ENCODE measurements around the gene LTBP2. TPM values are rescaled to one million over a fixed set of nuclear protein-coding genes. Genes with fewer than 3 reads are reported as not detected.

Gene LTBP2
- total and polyA plus RNA-seq, 5 experiments from 2014 or later, result 0.06 to 0.65 (median 0.55) TPM

GRCh38 chr14:74478996-74479635 is 132.9 kb downstream of the LTBP2 start:
- H3K4me1 Mint-ChIP-seq, result no peaks in the 10 kb centered on the region
- peak overlapping the region in 1 of 10 donors; percentile 34 for H3K27ac Mint-ChIP-seq
- DNase-seq, result no peak
- no peak for ATAC-seq
- no peaks in the 10 kb centered on the region for H3K9me3 Mint-ChIP-seq
- POLR2A ChIA-PET, result interaction anchor here (0.6 kb wide), 1 partner anchor 9 kb away, joined by 3 read pairs; no protein-coding TSS in a partner anchor
- H3K27me3 Mint-ChIP-seq, result no peaks in the 10 kb centered on the region
- no peak overlapping the region for H3K4me3 Mint-ChIP-seq
- peaks cover 0 to 65% (median 26%) of the 10 kb centered on the region in 3 donors for H3K36me3 Mint-ChIP-seq

- POLR2A ChIA-PET, result no interaction called here
- peaks cover 0 to 2% (median 0%) of the 10 kb centered on the region in 9 donors for H3K9me3 Mint-ChIP-seq
- peaks cover 0 to 51% (median 23%) of the 10 kb centered on the region in 3 donors for H3K36me3 Mint-ChIP-seq
- no peak overlapping the region for H3K27ac Mint-ChIP-seq
- H3K4me1 Mint-ChIP-seq, result no peaks in the 10 kb centered on the region
- H3K4me3 Mint-ChIP-seq, result no peak overlapping the region
- no peak for ATAC-seq
- no peak for DNase-seq
- H3K27me3 Mint-ChIP-seq, result peaks cover 0 to 2% (median 0%) of the 10 kb centered on the region in 5 donors
Observed at GRCh38 chr14:74476607-74477006, 135.4 kb downstream of the LTBP2 start.

GRCh38 chr14:74476107-74476506 is 135.9 kb downstream of the LTBP2 start:
- H3K36me3 Mint-ChIP-seq, result peaks cover 0 to 46% (median 25%) of the 10 kb centered on the region in 3 donors
- peaks cover 0 to 2% (median 0%) of the 10 kb centered on the region in 5 donors for H3K27me3 Mint-ChIP-seq
- H3K27ac Mint-ChIP-seq, result no peak overlapping the region
- ATAC-seq (no peak), DNase-seq (no peak)
- H3K4me1 Mint-ChIP-seq, result no peaks in the 10 kb centered on the region
- H3K9me3 Mint-ChIP-seq, result peaks cover 0 to 2% (median 0%) of the 10 kb centered on the region in 9 donors
- no peak overlapping the region for H3K4me3 Mint-ChIP-seq
- POLR2A ChIA-PET, result no interaction called here

- Mint-ChIP-seq H3K27me3 (peaks cover 0 to 2% (median 0%) of the 10 kb centered on the region in 5 donors), H3K4me1 (no peaks in the 10 kb centered on the region), H3K36me3 (peaks cover 0 to 41% (median 23%) of the 10 kb centered on the region in 3 donors), H3K27ac (no peak overlapping the region), H3K9me3 (peaks cover 0 to 2% (median 0%) of the 10 kb centered on the region in 9 donors), H3K4me3 (no peak overlapping the region)
- ATAC-seq (no peak), DNase-seq (no peak)
- POLR2A ChIA-PET, result no interaction called here
Observed at GRCh38 chr14:74475678-74476077, 136.4 kb downstream of the LTBP2 start.

GRCh38 chr14:74474376-74474775 is 137.7 kb downstream of the LTBP2 start:
- DNase-seq, result no peak
- peaks cover 0 to 31% (median 15%) of the 10 kb centered on the region in 3 donors for H3K36me3 Mint-ChIP-seq
- H3K4me3 Mint-ChIP-seq, result no peak overlapping the region
- H3K4me1 Mint-ChIP-seq, result no peaks in the 10 kb centered on the region
- no peak for ATAC-seq
- H3K27ac Mint-ChIP-seq, result no peak overlapping the region
- POLR2A ChIA-PET, result interaction anchor here (0.5 kb wide), 1 partner anchor 18 kb away, joined by 3 read pairs; the partner anchor contains the start of gene NPC2
- peaks cover 0 to 2% (median 0%) of the 10 kb centered on the region in 5 donors for H3K27me3 Mint-ChIP-seq
- H3K9me3 Mint-ChIP-seq, result peaks cover 0 to 2% (median 0%) of the 10 kb centered on the region in 9 donors

- Mint-ChIP-seq H3K27ac (peak overlapping the region in 1 of 10 donors; percentile 77), H3K9me3 (peaks cover 0 to 2% (median 0%) of the 10 kb centered on the region in 9 donors), H3K36me3 (peaks cover 0 to 21% (median 11%) of the 10 kb centered on the region in 3 donors), H3K27me3 (peaks cover 0 to 2% (median 0%) of the 10 kb centered on the region in 5 donors), H3K4me3 (no peak overlapping the region), H3K4me1 (no peaks in the 10 kb centered on the region)
- POLR2A ChIA-PET, result no interaction called here
- DNase-seq, result no peak
- ATAC-seq, result no peak
Observed at GRCh38 chr14:74472601-74473000, 139.4 kb downstream of the LTBP2 start.

- no peak overlapping the region for H3K4me3 Mint-ChIP-seq
- no peaks in the 10 kb centered on the region for H3K4me1 Mint-ChIP-seq
- peaks cover 0 to 2% (median 0%) of the 10 kb centered on the region in 5 donors for H3K27me3 Mint-ChIP-seq
- POLR2A ChIA-PET, result interaction anchor here (0.7 kb wide), 1 partner anchor 9 kb away, joined by 3 read pairs; no protein-coding TSS in a partner anchor
- H3K27ac Mint-ChIP-seq, result no peak overlapping the region
- H3K36me3 Mint-ChIP-seq, result peaks cover 0 to 11% (median 9%) of the 10 kb centered on the region in 3 donors
- H3K9me3 Mint-ChIP-seq, result peaks cover 0 to 2% (median 0%) of the 10 kb centered on the region in 9 donors
- no peak for DNase-seq
- ATAC-seq, result no peak
Observed at GRCh38 chr14:74469548-74470518, 142.2 kb downstream of the LTBP2 start.

- H3K9me3 Mint-ChIP-seq, result peaks cover 0 to 1% (median 0%) of the 10 kb centered on the region in 9 donors
- H3K4me3 Mint-ChIP-seq, result no peak overlapping the region
- no peak for DNase-seq
- peak overlapping the region in 1 of 10 donors; percentile 15 for H3K27ac Mint-ChIP-seq
- peaks cover 0 to 2% (median 0%) of the 10 kb centered on the region in 5 donors for H3K27me3 Mint-ChIP-seq
- no peak for ATAC-seq
- POLR2A ChIA-PET, result no interaction called here
- H3K4me1 Mint-ChIP-seq, result no peaks in the 10 kb centered on the region
- peaks cover 0 to 9% (median 8%) of the 10 kb centered on the region in 3 donors for H3K36me3 Mint-ChIP-seq
Observed at GRCh38 chr14:74468513-74468912, 143.5 kb downstream of the LTBP2 start.

GRCh38 chr14:74465335-74465734 is 146.7 kb downstream of the LTBP2 start:
- Mint-ChIP-seq H3K9me3 (no peaks in the 10 kb centered on the region), H3K27me3 (peaks cover 0 to 14% (median 7%) of the 10 kb centered on the region in 5 donors), H3K36me3 (peaks cover 0 to 2% (median 0%) of the 10 kb centered on the region in 3 donors), H3K27ac (no peak overlapping the region), H3K4me1 (peaks cover 0 to 2% (median 0%) of the 10 kb centered on the region in 4 donors), H3K4me3 (no peak overlapping the region)
- POLR2A ChIA-PET, result no interaction called here
- DNase-seq, result no peak
- ATAC-seq, result no peak

- POLR2A ChIA-PET, result no interaction called here
- H3K27me3 Mint-ChIP-seq, result peaks cover 2 to 20% (median 7%) of the 10 kb centered on the region in 5 donors
- no peak for ATAC-seq
- no peaks in the 10 kb centered on the region for H3K36me3 Mint-ChIP-seq
- no peaks in the 10 kb centered on the region for H3K9me3 Mint-ChIP-seq
- DNase-seq, result no peak
- H3K4me1 Mint-ChIP-seq, result peaks cover 0 to 6% (median 0%) of the 10 kb centered on the region in 4 donors
- H3K4me3 Mint-ChIP-seq, result no peak overlapping the region
- no peak overlapping the region for H3K27ac Mint-ChIP-seq
Observed at GRCh38 chr14:74464785-74465184, 147.3 kb downstream of the LTBP2 start.

- peaks cover 0 to 6% (median 0%) of the 10 kb centered on the region in 4 donors for H3K4me1 Mint-ChIP-seq
- peaks cover 2 to 23% (median 11%) of the 10 kb centered on the region in 5 donors for H3K27me3 Mint-ChIP-seq
- no peaks in the 10 kb centered on the region for H3K36me3 Mint-ChIP-seq
- H3K4me3 Mint-ChIP-seq, result no peak overlapping the region
- no peak for ATAC-seq
- no peaks in the 10 kb centered on the region for H3K9me3 Mint-ChIP-seq
- no peak for DNase-seq
- POLR2A ChIA-PET, result no interaction called here
- no peak overlapping the region for H3K27ac Mint-ChIP-seq
Observed at GRCh38 chr14:74463697-74464096, 148.3 kb downstream of the LTBP2 start.

GRCh38 chr14:74462993-74463392 is 149.0 kb downstream of the LTBP2 start:
- ATAC-seq, result no peak
- no peak overlapping the region for H3K27ac Mint-ChIP-seq
- H3K4me1 Mint-ChIP-seq, result peaks cover 0 to 6% (median 0%) of the 10 kb centered on the region in 4 donors

More at GRCh38 chr14:74462993-74463392, 149.0 kb downstream of the LTBP2 start:
- Mint-ChIP-seq H3K27me3 (peaks cover 2 to 23% (median 11%) of the 10 kb centered on the region in 5 donors), H3K36me3 (no peaks in the 10 kb centered on the region), H3K9me3 (no peaks in the 10 kb centered on the region), H3K4me3 (no peak overlapping the region)
- POLR2A ChIA-PET, result interaction anchor here (0.6 kb wide), 1 partner anchor 55 kb away, joined by 3 read pairs; no protein-coding TSS in a partner anchor
- no peak for DNase-seq
